Skeletal muscle cell (primary cell): ENCODE results near the gene CHSY1.
"Not testable (repeated sequence)": the region's sequence is repeated elsewhere in the genome, so short reads cannot be mapped to it uniquely, and the experiment has no call there.

Experiments
- DNase-seq: peaks from one replicate; pipeline ENCODE4 v3.0.0-alpha.2; 2010; ENCODE audit warnings: low read depth
- H3K4me3 ChIP-seq: 2 replicates; pipeline ENCODE4 v1.5.1; 2011; ENCODE audit warnings: low read depth, mild to moderate bottlenecking, control low read depth, low read length, moderate library complexity

Gene CHSY1

DNA sequence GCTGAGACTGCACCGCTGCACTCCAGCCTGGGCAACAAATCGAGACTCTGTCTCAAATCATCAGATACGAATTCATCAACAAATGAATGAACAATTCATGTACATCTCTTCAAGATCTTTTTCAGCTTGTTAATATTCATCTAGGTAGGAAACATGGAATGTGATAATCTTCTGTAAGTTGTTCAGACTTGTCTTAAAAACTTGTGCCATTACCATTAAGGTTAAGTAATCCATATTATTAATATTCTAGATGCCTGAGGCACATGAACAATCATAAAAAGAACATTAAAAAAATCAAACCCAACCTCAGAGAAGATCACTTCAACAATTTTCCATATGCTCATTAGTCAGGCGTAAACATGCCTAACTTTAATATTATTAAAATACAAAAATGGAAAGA lies 36.2 kb downstream of the CHSY1 start:
- DNase-seq: no peak

DNA sequence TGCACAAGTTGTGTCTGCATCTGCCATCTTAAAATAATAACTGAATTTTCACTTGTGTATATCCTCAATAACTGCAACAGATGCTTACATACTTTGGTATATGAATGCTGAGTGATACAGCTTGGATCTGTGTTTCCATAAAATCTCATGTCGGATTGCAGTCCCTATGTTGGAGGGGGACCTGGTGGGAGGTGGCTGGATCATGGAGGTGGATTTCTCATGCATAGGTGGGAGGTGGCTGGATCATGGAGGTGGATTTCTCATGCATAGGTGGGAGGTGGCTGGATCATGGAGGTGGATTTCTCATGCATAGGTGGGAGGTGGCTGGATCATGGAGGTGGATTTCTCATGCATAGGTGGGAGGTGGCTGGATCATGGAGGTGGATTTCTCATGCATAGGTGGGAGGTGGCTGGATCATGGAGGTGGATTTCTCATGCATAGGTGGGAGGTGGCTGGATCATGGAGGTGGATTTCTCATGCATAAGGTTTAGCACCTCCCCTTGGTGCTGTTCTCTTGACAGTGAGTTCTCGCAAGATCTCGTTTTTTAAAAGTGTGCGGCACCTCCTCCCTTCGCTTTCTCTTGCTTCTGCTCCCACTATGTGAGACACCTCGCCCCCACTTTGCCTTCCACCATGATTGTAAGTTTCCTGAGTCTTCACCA lies 37.3 kb downstream of the CHSY1 start:
- H3K4me3 ChIP-seq, DNase-seq: not testable (repeated sequence)

More for the DNA sequence above, 36.2 kb downstream of the CHSY1 start:
- no peak overlapping the region for H3K4me3 ChIP-seq

GRCh38 chr15:101213570-101213969 lies 38.3 kb downstream of the CHSY1 start:
- H3K4me3 ChIP-seq: no peak overlapping the region
- DNase-seq: no peak

DNA sequence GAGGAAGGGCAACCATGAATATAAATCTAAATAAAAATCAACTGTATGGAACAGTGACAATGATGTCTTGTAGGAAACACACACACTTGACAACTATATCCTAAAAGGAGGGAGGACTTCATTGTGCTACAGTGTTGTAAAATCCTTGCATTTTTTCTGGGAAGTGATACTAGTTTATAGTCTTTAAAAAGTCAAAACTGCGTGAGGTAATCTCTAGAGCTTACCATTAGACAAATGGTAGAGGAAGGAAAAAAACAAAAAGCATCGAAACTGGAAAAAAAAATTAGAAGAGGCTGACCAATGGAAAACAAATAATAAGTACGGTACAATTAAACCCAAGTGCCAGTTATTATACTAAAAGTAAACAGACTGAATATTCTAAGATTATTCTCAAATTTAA lies 38.7 kb downstream of the CHSY1 start:
- DNase-seq: no peak
- H3K4me3 ChIP-seq: no peak overlapping the region

DNA sequence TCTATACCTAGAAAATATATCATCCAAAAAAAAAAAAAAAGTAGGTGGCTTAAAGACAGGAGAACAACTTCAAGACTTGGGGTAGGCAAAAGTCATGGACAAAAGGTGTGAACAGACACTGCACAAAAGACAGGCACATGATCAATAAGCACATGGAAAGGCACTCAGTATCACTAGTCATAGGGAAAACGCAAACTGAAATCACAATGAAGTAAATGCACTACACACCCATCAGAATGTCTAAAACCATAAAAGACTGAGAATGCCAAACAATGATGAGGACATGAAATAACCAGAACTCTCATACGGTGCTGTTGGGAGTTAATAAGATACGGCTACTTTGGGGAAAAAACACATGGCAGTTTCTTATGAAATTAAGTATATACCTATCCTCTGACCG lies 40.0 kb downstream of the CHSY1 start:
- no peak overlapping the region for H3K4me3 ChIP-seq

GRCh38 chr15:101210466-101210865 lies 41.4 kb downstream of the CHSY1 start:
- H3K4me3 ChIP-seq: no peak overlapping the region
- DNase-seq: no peak

More for the DNA sequence above, 40.0 kb downstream of the CHSY1 start:
- DNase-seq: no peak

GRCh38 chr15:101210058-101210457 lies 41.8 kb downstream of the CHSY1 start:
- no peak overlapping the region for H3K4me3 ChIP-seq
- no peak for DNase-seq

DNA sequence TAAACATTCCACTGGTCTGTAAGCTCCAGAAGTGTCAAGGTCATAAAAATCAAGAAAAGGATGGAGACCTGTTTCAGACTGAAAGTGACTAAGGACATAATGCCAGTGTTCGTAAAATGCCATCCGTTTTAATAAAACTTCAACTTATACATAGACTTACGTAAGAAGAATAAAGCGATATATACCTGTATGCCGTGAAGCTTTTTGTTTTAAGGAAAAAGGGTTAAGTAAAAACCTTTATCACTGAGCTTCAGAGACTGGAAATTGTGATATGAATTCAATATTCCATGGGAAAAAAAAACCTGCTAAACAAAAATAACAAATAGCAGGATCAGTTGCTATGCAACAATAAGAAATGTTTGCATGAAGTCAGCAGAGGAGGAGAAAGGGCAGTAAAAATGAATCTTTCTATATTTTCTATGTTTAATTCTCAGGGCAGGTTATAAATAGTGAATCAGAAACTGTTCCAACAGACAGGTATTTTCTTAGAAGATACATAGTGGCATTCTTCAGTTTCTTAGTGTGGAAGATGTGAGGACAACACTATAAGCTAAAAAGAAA lies 42.5 kb downstream of the CHSY1 start:
- no peak overlapping the region for H3K4me3 ChIP-seq
- no peak for DNase-seq

DNA sequence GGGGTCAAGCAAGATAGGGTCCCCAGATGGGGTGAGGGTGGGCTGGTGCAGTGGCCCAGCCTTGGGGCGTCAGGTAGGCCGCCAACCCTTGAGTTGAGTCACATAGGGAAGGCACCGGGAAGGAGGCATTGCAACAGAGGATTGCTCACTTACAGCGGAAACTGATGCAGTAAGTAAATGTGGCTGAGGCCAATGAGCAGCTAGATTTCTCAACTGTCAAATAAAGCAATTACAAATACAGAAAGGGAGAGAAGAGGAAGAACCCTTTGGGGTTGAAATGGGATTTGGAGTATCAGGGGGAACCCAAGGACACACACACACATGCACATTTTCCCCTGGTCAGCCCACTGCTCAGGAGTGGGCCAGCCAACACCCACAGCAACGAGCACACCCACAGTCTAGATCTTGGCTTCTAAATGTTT lies 44.0 kb downstream of the CHSY1 start:
- H3K4me3 ChIP-seq: no peak overlapping the region
- no peak for DNase-seq

DNA sequence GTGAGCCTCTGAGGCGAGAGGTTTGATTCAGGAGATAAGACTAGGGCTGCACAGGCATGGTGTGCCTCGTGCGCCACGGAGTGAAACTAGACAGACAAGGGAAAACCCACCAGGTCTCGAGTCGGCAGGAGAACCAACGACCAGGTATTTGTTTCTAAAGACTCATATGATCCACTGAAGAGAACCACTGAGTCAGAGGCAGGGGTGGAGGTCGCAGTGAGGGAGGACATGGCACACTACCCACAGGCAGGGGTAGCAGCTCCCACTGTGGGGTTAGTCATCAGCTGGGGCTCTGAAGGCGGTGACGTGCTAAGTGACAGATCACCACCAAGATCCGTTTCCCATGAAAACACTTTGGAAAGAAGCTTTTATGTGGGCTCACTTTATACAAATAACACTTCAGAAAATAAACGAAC lies 45.7 kb downstream of the CHSY1 start:
- no peak overlapping the region for H3K4me3 ChIP-seq
- no peak for DNase-seq

GRCh38 chr15:101204739-101205535 lies 46.9 kb downstream of the CHSY1 start:
- H3K4me3 ChIP-seq: no peak overlapping the region
- DNase-seq: no peak

DNA sequence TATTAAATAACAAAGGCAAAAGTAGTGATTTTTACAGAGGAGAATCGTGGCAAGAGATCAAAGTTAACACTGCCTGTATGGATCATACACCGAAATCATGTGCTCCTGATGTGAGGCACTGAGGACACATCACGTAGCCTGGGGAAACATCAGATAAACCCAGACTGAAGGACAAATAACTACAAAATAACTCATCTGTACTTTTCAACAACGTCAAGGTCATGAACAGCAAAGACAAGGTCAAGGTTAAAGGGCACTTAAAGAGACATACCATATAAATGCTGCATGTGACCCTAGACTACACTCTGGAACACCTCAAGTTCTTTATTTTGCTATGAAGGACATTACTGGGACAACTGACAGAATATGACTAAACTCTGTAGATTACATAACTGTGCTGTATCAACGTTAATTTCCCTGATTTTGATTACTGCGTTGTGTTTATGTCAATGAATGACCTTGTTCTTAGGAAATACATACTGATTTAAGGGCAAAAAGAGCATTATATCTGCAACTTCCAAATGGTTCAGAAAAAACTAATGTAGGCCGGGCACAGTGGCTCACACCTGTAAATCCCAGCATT lies 48.1 kb downstream of the CHSY1 start:
- DNase-seq: no peak
- no peak overlapping the region for H3K4me3 ChIP-seq

GRCh38 chr15:101203029-101203573 lies 48.7 kb downstream of the CHSY1 start:
- no peak for DNase-seq
- H3K4me3 ChIP-seq: no peak overlapping the region

- peak; percentile 97 for DNase-seq
- H3K4me3 ChIP-seq: no peak overlapping the region
Measured at GRCh38 chr15:101201411-101202174, 50.3 kb downstream of the CHSY1 start.

GRCh38 chr15:101200181-101200580 lies 51.7 kb downstream of the CHSY1 start:
- H3K4me3 ChIP-seq: no peak overlapping the region
- no peak for DNase-seq

DNA sequence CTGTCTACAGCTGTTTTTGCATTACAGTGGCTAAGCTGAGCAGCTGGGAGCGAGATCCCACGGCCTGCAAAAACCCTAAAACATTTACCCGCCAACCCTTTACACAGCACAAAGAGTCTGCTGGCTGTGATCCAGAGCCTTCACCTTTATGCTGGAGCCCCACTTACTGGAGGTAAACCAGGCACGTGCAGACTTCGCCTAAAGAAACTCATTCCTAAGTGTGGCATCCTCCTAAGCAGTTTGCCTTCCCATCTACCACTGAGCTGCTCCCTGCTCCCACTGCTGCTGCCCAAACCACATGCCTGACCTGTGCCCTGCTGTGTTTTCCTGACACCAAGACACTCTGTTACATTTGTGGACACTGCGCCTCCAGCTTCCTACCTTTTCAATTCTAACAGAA lies 53.0 kb downstream of the CHSY1 start:
- no peak overlapping the region for H3K4me3 ChIP-seq
- DNase-seq: no peak

GRCh38 chr15:101198031-101198575 lies 53.7 kb downstream of the CHSY1 start:
- no peak for DNase-seq
- H3K4me3 ChIP-seq: no peak overlapping the region

- no peak overlapping the region for H3K4me3 ChIP-seq
- DNase-seq: no peak
Measured at GRCh38 chr15:101194546-101195125, 57.2 kb downstream of the CHSY1 start.
